GM19372 (cell line): Measurements from ENCODE around the gene CD9.

Experiments used
- ATAC-seq: cut with Tn5 transposase; IDR thresholded peaks from one replicate; pipeline ENCODE4 v1.9.1; 2021; ENCODE audit warnings: mild to moderate bottlenecking, low read depth, moderate library complexity; ENCODE audit not compliant: unreplicated experiment

The CD9 gene

DNA sequence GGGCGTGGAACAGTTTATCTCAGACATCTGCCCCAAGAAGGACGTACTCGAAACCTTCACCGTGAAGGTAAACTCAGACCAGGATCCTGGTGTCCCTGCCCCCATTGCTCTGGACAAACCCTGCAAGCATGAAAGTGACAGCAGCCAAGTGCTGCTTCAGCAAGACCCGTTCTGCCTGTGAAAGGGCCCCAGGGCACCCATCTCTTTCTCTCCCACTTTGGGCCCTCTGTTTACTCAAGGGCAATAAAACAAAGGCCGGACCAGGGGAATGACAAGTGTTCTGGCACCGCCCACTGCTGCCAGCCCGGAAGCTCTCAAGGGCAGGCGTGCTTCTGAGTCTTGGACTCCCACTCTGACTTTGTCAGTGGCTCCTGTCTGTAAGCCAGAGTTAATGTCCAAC is 35.3 kb downstream of the CD9 start:
- ATAC-seq: no peak

DNA sequence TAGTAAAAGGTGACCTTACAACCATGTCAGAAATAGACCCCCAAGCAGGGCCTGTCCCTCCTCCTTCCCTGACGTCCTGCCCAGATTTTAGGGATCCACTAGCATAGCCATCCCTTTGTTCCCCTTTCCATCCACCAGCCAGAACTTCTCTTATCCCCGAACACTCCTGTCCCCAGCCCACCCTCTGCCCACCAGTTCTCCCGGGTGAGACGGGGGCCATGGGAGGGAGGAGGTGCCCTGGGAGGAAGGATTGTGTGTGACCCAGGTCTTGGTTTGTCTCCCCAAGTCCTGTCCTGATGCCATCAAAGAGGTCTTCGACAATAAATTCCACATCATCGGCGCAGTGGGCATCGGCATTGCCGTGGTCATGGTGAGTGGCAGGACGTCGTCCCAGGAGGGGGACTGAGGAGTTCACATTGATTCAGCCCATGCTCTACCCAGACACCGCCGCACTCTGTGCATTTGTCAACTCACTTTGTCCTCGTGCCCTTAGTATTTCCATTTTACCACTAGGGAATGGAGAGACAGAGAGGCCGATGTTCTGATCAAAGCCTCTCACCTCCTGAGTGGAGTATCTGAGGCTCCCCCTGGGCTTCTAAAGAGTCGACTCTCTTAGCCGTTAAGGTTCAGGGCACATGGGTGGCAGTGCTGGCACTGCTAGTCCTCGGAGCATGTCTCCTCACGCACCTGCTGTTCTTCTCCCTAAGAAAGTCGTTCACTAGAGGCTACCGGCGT is 35.9 kb downstream of the CD9 start:
- ATAC-seq: no peak

DNA sequence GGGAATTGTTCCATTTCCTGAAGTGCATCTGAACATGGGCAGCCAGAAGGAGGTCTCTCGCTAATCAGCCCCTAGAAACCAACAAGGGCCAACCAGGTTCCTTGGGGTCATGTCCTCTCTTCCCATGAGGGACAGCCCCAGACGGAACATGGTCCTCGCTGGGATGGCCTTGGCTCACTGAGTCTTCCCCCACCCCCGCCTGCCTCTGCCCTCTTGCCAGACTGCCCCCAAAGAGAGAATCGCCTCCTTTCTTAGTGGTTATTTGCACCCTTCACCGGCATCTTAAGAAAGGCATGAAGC is 36.4 kb downstream of the CD9 start:
- no peak for ATAC-seq

GRCh38 chr12:6237830-6238229 is 37.6 kb downstream of the CD9 start:
- ATAC-seq: no peak

GRCh38 chr12:6238875-6239274 is 38.7 kb downstream of the CD9 start:
- ATAC-seq: no peak

DNA sequence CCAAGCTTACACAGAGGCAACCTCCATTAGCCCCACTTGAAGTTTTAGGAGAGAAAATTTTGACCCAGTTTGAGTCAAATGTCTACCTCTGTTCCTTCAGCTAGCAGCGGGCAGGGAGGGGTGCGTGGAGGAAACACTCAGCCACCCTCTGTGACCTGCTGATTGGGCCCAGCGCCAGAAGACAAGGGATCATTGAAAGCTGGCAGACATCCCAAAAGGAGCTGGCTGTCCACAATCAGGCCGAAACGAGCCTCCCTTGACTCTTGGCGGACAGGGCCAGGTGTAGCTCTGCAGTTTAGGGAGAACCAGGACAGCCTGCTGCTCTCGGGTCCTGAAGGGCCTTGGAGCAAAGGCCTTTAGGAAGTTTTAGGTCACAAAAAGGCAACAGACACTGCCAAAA is 41.3 kb downstream of the CD9 start:
- no peak for ATAC-seq

DNA sequence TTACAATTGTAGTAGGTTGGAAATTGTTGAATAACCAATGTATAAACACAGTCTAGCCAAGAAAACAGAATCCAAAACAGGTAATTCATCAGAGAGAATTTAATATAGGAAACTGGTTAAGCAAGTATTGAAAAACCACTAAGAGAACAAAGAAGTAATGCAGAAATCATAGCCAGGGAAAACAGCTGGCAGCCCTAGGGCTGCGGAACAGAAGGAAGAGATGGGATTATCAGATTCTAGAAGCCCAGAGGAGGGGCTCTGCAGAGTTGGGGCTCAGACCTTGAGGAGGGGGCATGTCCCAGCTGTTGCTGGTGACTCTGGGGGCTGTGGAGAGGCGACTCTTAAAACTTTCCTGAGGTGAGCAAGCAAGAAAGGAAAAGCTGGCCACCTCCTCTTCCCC is 49.4 kb downstream of the CD9 start:
- no peak for ATAC-seq

DNA sequence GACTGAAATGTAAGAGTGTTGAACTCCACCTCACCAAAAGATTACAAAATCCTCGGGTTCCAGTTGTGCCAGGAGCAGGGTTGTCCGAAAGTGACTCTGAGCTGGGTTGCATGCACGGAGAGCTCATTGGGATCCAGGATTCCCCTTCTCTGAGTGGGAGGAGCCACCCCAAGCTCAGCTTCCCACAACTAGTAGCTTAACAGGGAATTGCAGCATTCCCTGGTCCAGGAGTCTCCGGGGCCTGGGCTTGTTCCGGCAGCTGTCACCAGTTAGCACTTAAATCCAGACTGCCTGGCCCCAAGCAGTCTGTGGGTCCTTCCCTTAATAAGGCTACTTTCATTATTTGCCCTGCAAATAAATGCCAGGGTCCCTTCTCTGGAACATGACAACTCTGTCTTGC is 50.1 kb downstream of the CD9 start:
- no peak for ATAC-seq

DNA sequence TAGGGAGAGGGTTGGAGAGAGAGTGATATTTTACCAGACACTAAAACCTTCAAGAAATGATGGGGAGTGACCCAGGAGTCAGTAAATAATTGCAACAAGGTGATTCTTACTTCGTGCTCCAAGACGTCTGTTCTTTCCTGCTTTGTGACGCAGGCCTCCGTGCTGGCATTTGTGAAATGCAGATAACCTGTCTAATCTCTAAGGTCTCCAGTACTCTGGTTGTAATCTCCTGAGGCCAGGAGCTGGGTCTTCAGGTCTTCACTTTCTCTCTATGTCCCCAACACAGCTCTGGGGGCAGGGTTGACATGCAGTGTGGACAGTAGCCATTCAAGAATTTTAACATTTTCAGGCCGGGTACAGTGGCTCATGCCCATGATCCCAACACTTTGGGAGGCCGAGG is 53.1 kb downstream of the CD9 start:
- no peak for ATAC-seq

DNA sequence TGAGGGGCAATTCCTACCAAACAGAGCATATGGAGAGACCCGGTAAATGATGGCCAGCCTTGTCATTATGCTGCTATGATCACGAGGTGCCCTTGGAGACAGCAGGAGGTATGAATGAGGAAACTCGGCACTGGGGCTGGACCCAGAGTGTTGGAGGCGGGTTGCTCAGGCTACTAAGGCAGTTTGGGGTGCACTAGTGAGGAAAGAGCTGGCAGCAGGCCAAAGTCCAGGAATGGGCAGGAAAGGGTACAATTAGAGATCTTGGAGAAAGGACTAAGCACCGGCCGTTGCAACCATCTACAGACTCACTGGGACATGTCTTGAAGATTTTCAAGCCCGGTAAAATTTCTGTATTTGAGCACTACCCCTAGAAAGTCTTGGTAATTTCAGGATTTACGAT is 54.3 kb downstream of the CD9 start:
- no peak for ATAC-seq

DNA sequence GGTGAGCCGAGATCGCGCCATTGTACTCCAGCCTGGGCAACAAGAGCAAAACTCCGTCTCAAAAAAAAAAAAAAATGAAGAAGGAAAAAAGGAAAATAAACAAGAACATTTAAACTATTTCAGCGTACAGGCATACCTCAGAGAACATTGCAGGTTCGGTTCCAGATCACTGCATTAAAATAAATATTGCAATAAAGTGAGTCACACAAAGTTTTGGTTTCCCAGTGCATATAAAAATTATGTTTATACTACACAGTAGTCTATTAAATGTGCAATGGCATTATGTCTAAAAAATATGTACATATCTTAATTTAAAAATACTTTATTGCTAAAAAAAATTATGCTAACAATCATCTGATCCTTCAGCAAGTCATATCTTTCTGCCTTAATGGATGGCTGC is 56.8 kb downstream of the CD9 start:
- ATAC-seq: no peak

- no peak for ATAC-seq
These were observed 62.0 kb downstream of the CD9 start for GRCh38 chr12:6262211-6262610.

GRCh38 chr12:6262623-6263022 is 62.4 kb downstream of the CD9 start:
- no peak for ATAC-seq

DNA sequence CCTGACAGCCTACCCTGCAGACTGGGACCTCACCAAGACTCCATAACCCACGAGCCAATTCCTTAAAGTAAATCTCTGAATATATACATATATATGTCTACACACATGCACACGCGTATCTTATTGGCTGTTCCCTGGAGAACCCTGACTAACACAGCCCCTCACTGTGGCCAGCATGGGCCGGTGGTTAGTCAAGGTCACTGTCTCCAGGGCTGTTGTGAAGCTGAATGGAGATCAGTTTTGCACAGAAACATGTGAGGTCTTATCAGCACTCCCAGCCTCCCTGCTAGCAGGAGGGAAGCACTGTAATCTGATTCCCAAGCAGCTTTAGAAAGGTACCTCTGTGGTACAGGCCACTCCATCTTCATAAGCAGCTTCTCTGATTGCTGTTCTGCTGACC is 63.7 kb downstream of the CD9 start:
- ATAC-seq: no peak

- no peak for ATAC-seq
These were observed 64.3 kb downstream of the CD9 start for GRCh38 chr12:6264402-6265037.

GRCh38 chr12:6265038-6265405 is 64.8 kb downstream of the CD9 start:
- ATAC-seq: no peak

- ATAC-seq: no peak
These were observed 66.4 kb downstream of the CD9 start for GRCh38 chr12:6266541-6266966.

DNA sequence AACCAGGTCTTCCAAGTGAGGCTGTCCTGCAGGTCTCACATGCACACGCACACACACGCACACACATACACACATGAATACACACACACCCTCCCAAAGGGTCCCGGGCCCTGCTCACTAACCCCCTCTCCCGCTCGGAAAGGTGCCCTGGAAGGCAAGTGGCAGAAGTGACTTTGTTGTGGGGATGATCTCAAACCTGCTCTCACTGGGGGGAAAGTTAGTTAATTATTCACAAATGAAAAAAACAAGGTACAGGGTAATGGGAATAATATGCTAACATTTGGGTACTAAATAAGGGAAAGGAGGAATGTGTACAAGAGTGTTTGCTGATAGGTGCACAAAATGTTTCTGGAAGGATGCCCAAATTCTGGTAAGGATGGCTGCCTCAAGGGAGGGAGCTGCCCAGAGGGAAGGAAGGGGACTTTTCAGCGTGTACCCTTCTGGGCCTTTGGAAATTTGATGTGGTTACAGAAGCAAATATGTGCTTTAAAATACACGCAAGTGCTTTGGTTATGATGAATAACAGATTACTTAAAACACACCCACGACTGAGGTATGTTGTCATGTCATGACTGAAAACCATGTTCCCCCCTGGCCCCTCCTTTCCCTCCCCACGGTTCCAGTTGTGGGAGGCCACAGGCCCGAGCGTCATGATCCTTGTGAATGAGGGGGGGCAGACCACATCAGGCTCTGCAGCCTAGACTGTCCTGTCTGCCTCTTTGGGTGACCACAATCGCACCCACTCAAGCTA is 66.9 kb downstream of the CD9 start:
- no peak for ATAC-seq

GRCh38 chr12:6268484-6269157 is 68.4 kb downstream of the CD9 start:
- no peak for ATAC-seq

- ATAC-seq: no peak
These were observed 69.8 kb downstream of the CD9 start for GRCh38 chr12:6269986-6270385.

DNA sequence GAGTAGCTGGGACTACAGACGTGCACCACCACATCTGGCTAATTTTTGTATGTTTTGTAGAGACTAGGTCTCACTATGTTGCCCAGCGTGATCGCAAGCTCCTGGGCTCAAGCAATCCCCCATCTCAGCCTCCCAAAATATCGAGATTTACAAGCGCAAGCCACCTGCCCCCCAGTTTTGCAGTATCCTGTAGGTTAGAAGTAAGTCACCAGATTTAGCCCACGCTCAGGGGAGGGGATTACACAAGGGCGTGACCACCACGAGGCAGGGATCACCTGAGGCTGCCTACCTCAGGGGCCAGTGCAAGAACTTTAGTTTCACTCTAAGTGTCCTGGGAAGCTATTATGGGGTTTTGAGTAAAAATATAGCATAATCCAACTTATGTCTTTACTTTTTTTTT is 71.1 kb downstream of the CD9 start:
- ATAC-seq: no peak
